ENCODE data around the gene ACSF2.

DNA sequence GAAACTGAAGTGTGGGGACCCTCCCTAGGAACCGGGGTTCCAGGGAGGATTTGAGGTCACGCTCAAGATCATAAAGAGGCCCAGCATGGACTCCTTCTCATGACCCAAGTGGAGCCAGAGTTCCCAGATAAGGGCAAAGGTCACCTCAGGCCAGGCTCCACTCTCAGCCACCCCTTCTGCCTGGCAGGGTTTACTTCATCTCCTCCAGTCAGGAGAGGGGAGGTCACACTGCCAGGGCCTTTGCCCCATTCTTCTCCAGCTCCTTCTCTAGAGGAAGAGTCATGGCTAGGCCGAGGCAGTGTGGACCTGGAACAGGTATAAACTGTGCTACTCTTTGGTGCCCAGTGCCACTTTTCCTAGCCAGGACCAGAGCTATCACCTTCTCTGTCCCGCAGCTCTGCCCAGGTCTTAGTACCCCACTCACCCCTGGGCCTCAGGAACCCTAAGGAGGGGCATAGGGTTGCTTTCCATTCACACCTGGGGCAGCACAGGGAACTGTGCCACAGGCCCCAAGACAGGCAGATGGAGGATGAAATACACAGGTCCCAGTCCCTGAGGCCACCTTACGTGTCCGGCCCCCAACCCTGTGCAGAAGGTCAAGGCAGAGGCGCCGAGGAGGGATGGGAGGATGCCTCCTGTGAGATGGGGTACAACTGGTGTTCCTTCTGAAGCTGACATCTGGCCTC, 879 bp upstream of the ACSF2 start:
- no peak for TF ChIP-seq CTCF (IDR thresholded peaks at IDR 0.05)
- TF ChIP-seq POLR2A (IDR thresholded peaks at IDR 0.05) = no peak

Measured in upper lobe of left lung (tissue), 4 donors.